Sigmoid colon (tissue), 4 donors: Measurements from ENCODE around the gene TNIK.

Experiments used
- EP300 ChIP-seq, 4 donors: sonication (generic); formaldehyde crosslinking; IDR thresholded peaks; one replicate each; pipeline ENCODE4 v1.6.1; 2017; ENCODE audit warnings: antibody characterized with exemption in 4 of 4
- POLR2A ChIP-seq, 2 donors: fragments of 450-650 bp; IDR thresholded peaks; one replicate each; pipeline ENCODE4 v1.6.1; 2016; ENCODE audit warnings: antibody characterized with exemption in 2 of 2, mild to moderate bottlenecking in 2 of 2, moderate library complexity in 2 of 2
- POLR2AphosphoS5 ChIP-seq, 4 donors: sonication (generic); formaldehyde crosslinking; IDR thresholded peaks; one replicate each; pipeline ENCODE4 v1.6.1; 2017; ENCODE audit warnings: antibody characterized with exemption in 4 of 4

GRCh38 chr3:171366043-171366442 is 94.2 kb downstream of the TNIK start:
- TF ChIP-seq EP300 (IDR thresholded peaks at IDR 0.05) (no peak), POLR2AphosphoS5 (IDR thresholded peaks at IDR 0.05) (no peak), POLR2A (IDR thresholded peaks at IDR 0.05) (no peak)
